Right lobe of liver (tissue), 6 donors: ENCODE results near the gene NUBPL. TPM values are rescaled to one million over a fixed set of nuclear protein-coding genes. Genes with fewer than 3 reads are reported as not detected.
"Not testable (repeated sequence)": the region's sequence is repeated elsewhere in the genome, so short reads cannot be mapped to it uniquely, and the experiment has no call there.

Experiments used
- ATAC-seq, 4 donors: fragments of 200-7000 bp; cut with Tn5 transposase; one replicate each; pipeline ENCODE4 v1.9.1; 2020; ENCODE audit warnings: mild to moderate bottlenecking in 4 of 4, moderate library complexity in 4 of 4
- DNase-seq, 3 donors: peaks; one replicate each; pipeline ENCODE4 v3.0.0-alpha.2; 2020
- H3K27ac ChIP-seq, 3 donors: fragments of 200-600 bp; one replicate each; pipeline ENCODE4 v1.8.0; 2022
- H3K27me3 ChIP-seq, 2 donors: fragments of 200-600 bp; one replicate each; pipeline ENCODE4 v1.8.0; 2022
- H3K36me3 ChIP-seq, 4 donors: fragments of 200-600 bp; sonication (generic) in 1 of 4; one replicate each; pipeline versions ENCODE4 v1.5.1 to v1.8.0; 2017 to 2022; ENCODE audit warnings: control low read depth in 1 of 4
- H3K4me1 ChIP-seq, 4 donors: fragments of 200-600 bp; sonication (generic) in 1 of 4; one replicate each; pipeline versions ENCODE4 v1.5.1 to v1.8.0; 2017 to 2022; ENCODE audit warnings: control low read depth in 1 of 4
- H3K4me3 ChIP-seq, 3 donors: fragments of 200-600 bp; one replicate each; pipeline ENCODE4 v1.8.0; 2022
- H3K9me3 ChIP-seq, 4 donors: fragments of 200-600 bp; sonication (generic) in 1 of 4; one replicate each; pipeline versions ENCODE4 v1.5.1 to v1.8.0; 2017 to 2022; ENCODE audit warnings: control low read depth in 1 of 4
- CTCF ChIP-seq, 4 donors: fragments of 200-600 bp in 3 of 4; fragments of 450-650 bp in 1 of 4; IDR thresholded peaks; one replicate each; pipeline versions ENCODE4 v1.5.1 to v1.8.0; 2016 to 2022; ENCODE audit warnings: antibody characterized with exemption in 4 of 4, mild to moderate bottlenecking in 2 of 4
- POLR2A ChIP-seq: fragments of 450-650 bp; IDR thresholded peaks from one replicate; pipeline ENCODE4 v1.6.1; 2017; ENCODE audit warnings: antibody characterized with exemption, mild to moderate bottlenecking
- WGBS: methylation state at CpG from one replicate; pipeline ENCODE4 v1.1.6; 2018; ENCODE audit warnings: low coverage, low lambda C conversion rate; ENCODE audit not compliant: insufficient coverage; ENCODE audit errors: missing lambda C conversion rate; 5-methylcytosine and 5-hydroxymethylcytosine counted together
- intact Hi-C, 2 donors: fragments of 100-400 bp; cut with DNase I; formaldehyde crosslinking; loops; one replicate each; pipeline versions ENCODE4 v1.11.2 to v1.14.1; 2022
- total RNA-seq, 6 experiments: library from RNA; depleted of rRNA in 2 of 6; stranded (reverse); fragments of >200 nt in 2 of 6; fragmentation: NEBNext Ultra II Directional in 3 of 6; extraction: Animal tissue kit (Norgen Biotek cat#: 25700) in 3 of 6; gene quantifications; one replicate each; pipeline versions ENCODE4 v1.1.0 to v1.2.4, GENCODE V29; 2016 to 2023
- donor health status: DM: no; HTN: yes; CAD: no.
- donor health status: DM: no; HTN: no; CAD: no.
- donor health status: DM: no; HTN: no; CAD: no.
- donor health status: DM: no; HTN: yes; CAD: no.
- donor health status: DM: no; HTN: yes; CAD: no.

Gene NUBPL
- total RNA-seq, 6 experiments from 2014 or later: 6.3 to 9.5 (median 7.2) TPM

- Histone ChIP-seq H3K27ac (no peak overlapping the region), H3K27me3 (no peaks in the 10 kb centered on the region), H3K4me3 (no peak overlapping the region), H3K9me3 (no peaks in the 10 kb centered on the region), H3K4me1 (peaks cover 0 to 5% (median 0%) of the 10 kb centered on the region in 4 donors), H3K36me3 (no peaks in the 10 kb centered on the region)
- intact Hi-C loops: no loop called here
- WGBS: 92% methylated on average over 3 of the region's 3 CpGs
- DNase-seq (no peak), ATAC-seq (peak in 3 of 4 donors; percentile 27 to 61 (median 58))
- TF ChIP-seq POLR2A (no peak), CTCF (IDR thresholded peaks at IDR 0.05) (no peak)
Observed at GRCh38 chr14:31611778-31612433, 50.7 kb downstream of the NUBPL start.

DNA sequence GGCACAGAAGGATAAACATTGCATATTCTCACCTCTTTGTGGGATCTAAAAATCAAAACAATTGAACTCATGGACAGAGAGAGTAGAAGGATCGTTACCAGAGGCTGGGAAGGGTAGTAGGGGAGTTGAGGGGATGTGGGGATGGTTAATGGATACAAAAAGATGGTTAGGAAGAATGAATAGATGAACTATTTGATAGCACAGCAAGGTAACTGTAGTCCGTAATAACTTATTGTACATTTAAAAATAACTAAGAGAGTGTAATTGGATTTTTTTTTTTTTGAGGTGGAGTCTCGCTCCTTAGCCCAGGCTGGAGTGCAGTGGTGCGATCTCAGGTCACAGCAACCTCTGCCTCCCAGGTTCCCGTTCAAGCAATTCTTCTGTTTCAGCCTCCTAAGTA, 52.0 kb downstream of the NUBPL start:
- no peaks in the 10 kb centered on the region for H3K27me3 ChIP-seq
- no peaks in the 10 kb centered on the region for H3K36me3 ChIP-seq
- TF ChIP-seq CTCF (IDR thresholded peaks at IDR 0.05) (no peak), POLR2A (no peak)
- H3K9me3 ChIP-seq: no peaks in the 10 kb centered on the region
- H3K4me3 ChIP-seq: no peak overlapping the region
- WGBS: 96% methylated on average over 3 of the region's 5 CpGs
- peaks cover 0 to 5% (median under 1%) of the 10 kb centered on the region in 4 donors for H3K4me1 ChIP-seq
- no peak for DNase-seq
- intact Hi-C loops: no loop called here
- H3K27ac ChIP-seq: no peak overlapping the region
- ATAC-seq: no peak

DNA sequence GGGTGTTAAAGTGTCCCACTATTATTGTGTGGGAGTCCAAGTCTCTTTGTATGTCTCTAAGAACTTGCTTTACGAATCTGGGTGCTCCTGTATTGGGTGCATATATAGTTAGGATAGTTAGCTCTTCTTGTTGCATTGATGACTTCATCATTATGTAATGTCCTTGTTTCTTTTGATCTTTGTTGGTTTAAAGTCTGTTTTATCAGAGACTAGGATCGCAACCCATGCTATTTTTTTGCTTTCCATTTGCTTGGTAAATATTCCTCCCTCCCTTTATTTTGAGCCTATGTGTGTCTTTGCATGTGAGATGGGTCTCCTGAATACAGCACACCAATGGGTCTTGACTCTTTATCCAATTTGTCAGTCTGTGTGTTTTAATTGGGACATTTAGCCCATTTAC, 57.7 kb downstream of the NUBPL start:
- H3K4me3 ChIP-seq, DNase-seq, H3K27ac ChIP-seq, intact Hi-C loops, H3K4me1 ChIP-seq, H3K9me3 ChIP-seq, ATAC-seq, H3K36me3 ChIP-seq, H3K27me3 ChIP-seq: not testable (repeated sequence)
- 65% methylated on average over 2 of the region's 2 CpGs for WGBS

DNA sequence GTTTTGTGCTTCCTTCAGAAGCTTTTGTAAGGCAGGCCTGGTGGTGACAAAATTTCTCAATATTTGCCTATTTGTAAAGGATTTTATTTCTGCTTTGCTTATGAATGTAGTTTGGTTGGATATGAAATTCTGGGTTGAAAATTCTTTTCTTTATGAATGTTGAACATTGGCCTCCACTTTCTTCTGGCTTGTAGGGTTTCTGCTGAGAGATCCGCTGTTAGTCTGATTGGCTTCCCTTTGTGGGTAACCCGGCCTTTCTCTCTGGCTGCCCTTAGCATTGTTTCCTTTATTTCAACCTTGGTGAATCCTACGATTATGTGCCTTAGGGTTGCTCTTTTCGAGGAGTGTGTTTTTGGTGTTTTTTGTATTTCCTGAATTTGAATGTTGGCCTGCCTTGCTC, 58.2 kb downstream of the NUBPL start:
- TF ChIP-seq POLR2A (no peak), CTCF (IDR thresholded peaks at IDR 0.05) (no peak)
- DNase-seq (no peak), ATAC-seq (no peak)
- Histone ChIP-seq H3K36me3 (no peaks in the 10 kb centered on the region), H3K4me1 (peaks cover 0 to 5% (median 0%) of the 10 kb centered on the region in 4 donors), H3K9me3 (no peaks in the 10 kb centered on the region), H3K27me3 (no peaks in the 10 kb centered on the region), H3K4me3 (no peak overlapping the region), H3K27ac (no peak overlapping the region)
- intact Hi-C loops: no loop called here
- 87% methylated on average over 4 of the region's 4 CpGs for whole genome bisulfite sequencing

DNA sequence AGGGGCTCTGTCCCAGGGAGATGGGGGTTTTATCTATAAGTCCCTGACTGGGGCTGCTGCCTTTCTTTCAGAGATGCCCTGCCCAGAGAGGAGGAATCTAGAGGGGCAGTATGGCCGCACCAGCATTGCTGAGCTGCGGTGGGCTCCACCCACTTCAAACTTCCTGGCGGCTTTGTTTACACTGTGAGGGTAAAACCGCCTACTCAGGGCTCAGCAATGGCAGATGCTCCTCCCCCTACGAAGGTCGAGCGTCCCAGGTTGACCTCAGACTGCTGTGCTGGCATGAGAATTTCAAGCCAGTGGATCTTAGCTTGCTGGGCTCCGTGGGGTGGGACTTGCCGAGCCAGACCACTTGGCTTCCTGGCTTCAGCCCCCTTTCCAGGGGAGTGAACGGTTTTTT, 59.7 kb downstream of the NUBPL start:
- ATAC-seq, H3K9me3 ChIP-seq, H3K4me3 ChIP-seq, H3K27ac ChIP-seq, H3K27me3 ChIP-seq, H3K4me1 ChIP-seq, DNase-seq, H3K36me3 ChIP-seq, intact Hi-C loops: not testable (repeated sequence)
- 100% methylated on average over 2 of the region's 10 CpGs for WGBS
